ENCODE data around the gene ADGRL1.

ADGRL1 gene

GRCh38 chr19:14136509-14137281 is 69.3 kb downstream of the ADGRL1 start, which contains the start of gene ASF1B:
TSS of gene ASF1B (minus strand) at chr19:14136589. CDS start at chr19:14136456, 133 bp downstream.
- H3K4me3 ChIP-seq (ENCODE audit: low read length): peak within 1 kb of the TSS; percentile 94
- H3K36me3 ChIP-seq (ENCODE audit: control insufficient read depth, low read length): peaks cover 38% of the 10 kb centered on the region
- no peaks in the 10 kb centered on the region for H3K27me3 ChIP-seq (ENCODE audit: control insufficient read depth, low read length)
- H3K9me3 ChIP-seq (ENCODE audit: control insufficient read depth, insufficient read depth, low read length): no peaks in the 10 kb centered on the region
- H3K79me2 ChIP-seq (ENCODE audit: control insufficient read depth, low read length): peaks cover 57% of the 10 kb centered on the region
- H3K27ac ChIP-seq (ENCODE audit: low read depth, low read length): peak within 1 kb of the TSS; percentile 83
- peaks cover 11% of the 10 kb centered on the region for H4K20me1 ChIP-seq (ENCODE audit: control insufficient read depth, insufficient read depth, low read depth, low read length)
- H3K9me2 ChIP-seq (replicated peaks; ENCODE audit: control insufficient read depth, low read length): no peaks in the 10 kb centered on the region
- TF ChIP-seq EZH2phosphoT487 (IDR thresholded peaks at IDR 0.05; ENCODE audit: borderline replicate concordance, low read length) (no peak), CTCF (IDR thresholded peaks at IDR 0.05; ENCODE audit: low read depth, low read length, poor library complexity, severe bottlenecking) (peak; percentile 65)
- H3K4me2 ChIP-seq (ENCODE audit: low read length): peak within 1 kb of the TSS; percentile 91
- peaks cover 27% of the 10 kb centered on the region for H3K4me1 ChIP-seq (ENCODE audit: control insufficient read depth, low read length)
- 0 out of 2 replicates have a peak, but pooled peaks cover 3% of the 10 kb centered on the region for H3F3A ChIP-seq (ENCODE audit: control insufficient read depth, insufficient read depth)

GRCh38 chr19:14135985-14136508 is 69.9 kb downstream of the ADGRL1 start:
- H3K9me3 ChIP-seq (ENCODE audit: control insufficient read depth, insufficient read depth, low read length): no peaks in the 10 kb centered on the region
- H3F3A ChIP-seq (ENCODE audit: control insufficient read depth, insufficient read depth): 0 out of 2 replicates have a peak, but pooled peaks cover 3% of the 10 kb centered on the region
- peaks cover 61% of the 10 kb centered on the region for H3K79me2 ChIP-seq (ENCODE audit: control insufficient read depth, low read length)
- H3K4me2 ChIP-seq (ENCODE audit: low read length): peak overlapping the region; percentile 91
- no peaks in the 10 kb centered on the region for H3K9me2 ChIP-seq (replicated peaks; ENCODE audit: control insufficient read depth, low read length)
- H3K27me3 ChIP-seq (ENCODE audit: control insufficient read depth, low read length): no peaks in the 10 kb centered on the region
- peaks cover 11% of the 10 kb centered on the region for H4K20me1 ChIP-seq (ENCODE audit: control insufficient read depth, insufficient read depth, low read depth, low read length)
- peaks cover 27% of the 10 kb centered on the region for H3K4me1 ChIP-seq (ENCODE audit: control insufficient read depth, low read length)
- H3K4me3 ChIP-seq (ENCODE audit: low read length): peak overlapping the region; percentile 94
- no peak for TF ChIP-seq CTCF (IDR thresholded peaks at IDR 0.05; ENCODE audit: low read depth, low read length, poor library complexity, severe bottlenecking)
- TF ChIP-seq EZH2phosphoT487 (IDR thresholded peaks at IDR 0.05; ENCODE audit: borderline replicate concordance, low read length): no peak
- H3K27ac ChIP-seq (ENCODE audit: low read depth, low read length): peak overlapping the region; percentile 60
- peaks cover 39% of the 10 kb centered on the region for H3K36me3 ChIP-seq (ENCODE audit: control insufficient read depth, low read length)

DNA sequence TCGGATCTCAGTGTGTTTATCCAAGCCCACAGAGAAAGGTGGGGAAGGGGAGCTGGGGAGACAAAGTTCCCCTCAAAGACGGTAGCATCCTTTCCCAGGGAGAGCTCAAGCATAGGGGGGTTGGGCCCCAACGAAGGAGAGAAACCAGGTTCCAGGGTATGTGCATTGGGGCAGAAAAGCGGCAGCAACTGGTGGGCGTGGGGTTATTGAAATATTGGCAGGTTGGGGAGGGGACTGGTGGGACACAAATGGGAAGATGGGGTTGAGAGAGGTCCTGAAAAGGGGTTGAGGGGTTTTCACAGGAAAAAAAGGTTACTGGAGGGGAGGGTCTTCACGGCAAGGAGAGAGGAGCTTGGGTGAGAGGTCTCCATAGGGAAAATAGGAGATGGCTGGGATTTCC is 70.6 kb downstream of the ADGRL1 start:
- 0 out of 2 replicates have a peak, but pooled peaks cover 3% of the 10 kb centered on the region for H3F3A ChIP-seq (ENCODE audit: control insufficient read depth, insufficient read depth)
- H3K9me2 ChIP-seq (replicated peaks; ENCODE audit: control insufficient read depth, low read length): no peaks in the 10 kb centered on the region
- peaks cover 27% of the 10 kb centered on the region for H3K4me1 ChIP-seq (ENCODE audit: control insufficient read depth, low read length)
- H3K9me3 ChIP-seq (ENCODE audit: control insufficient read depth, insufficient read depth, low read length): no peaks in the 10 kb centered on the region
- H3K27ac ChIP-seq (ENCODE audit: low read depth, low read length): peak overlapping the region; percentile 60
- H3K27me3 ChIP-seq (ENCODE audit: control insufficient read depth, low read length): no peaks in the 10 kb centered on the region
- H4K20me1 ChIP-seq (ENCODE audit: control insufficient read depth, insufficient read depth, low read depth, low read length): peaks cover 11% of the 10 kb centered on the region
- peaks cover 64% of the 10 kb centered on the region for H3K79me2 ChIP-seq (ENCODE audit: control insufficient read depth, low read length)
- peak overlapping the region; percentile 91 for H3K4me2 ChIP-seq (ENCODE audit: low read length)
- no peak for TF ChIP-seq CTCF (IDR thresholded peaks at IDR 0.05; ENCODE audit: low read depth, low read length, poor library complexity, severe bottlenecking)
- TF ChIP-seq EZH2phosphoT487 (IDR thresholded peaks at IDR 0.05; ENCODE audit: borderline replicate concordance, low read length): no peak
- H3K36me3 ChIP-seq (ENCODE audit: control insufficient read depth, low read length): peaks cover 41% of the 10 kb centered on the region
- peak overlapping the region; percentile 94 for H3K4me3 ChIP-seq (ENCODE audit: low read length)

All from DOHH2 (cell line).